NCI-H82 treated with DMSO at 0.1 percent for 48 hours (cell line): ENCODE measurements around the gene SIX5.

Experiments
- DNase-seq: peaks from one replicate; lab custom pipeline; 2025; ENCODE audit not compliant: unreplicated experiment; lab: John Stamatoyannopoulos, UW

The SIX5 gene

GRCh38 chr19:45777395-45777961, 8.4 kb upstream of the SIX5 start:
- no peak for DNase-seq

- no peak for DNase-seq
These were observed 5.7 kb upstream of the SIX5 start for GRCh38 chr19:45774765-45775164.

- DNase-seq = no peak
These were observed 4.3 kb upstream of the SIX5 start for GRCh38 chr19:45773384-45773783.

- no peak for DNase-seq
These were observed 3.9 kb upstream of the SIX5 start for GRCh38 chr19:45772912-45773311.

- no peak for DNase-seq
These were observed 3.2 kb upstream of the SIX5 start for GRCh38 chr19:45772130-45772840.

GRCh38 chr19:45771311-45771933, 2.4 kb upstream of the SIX5 start:
- no peak for DNase-seq

- DNase-seq = peak; percentile 99
These were observed 1.4 kb upstream of the SIX5 start for GRCh38 chr19:45770192-45771101.

GRCh38 chr19:45769821-45770191, 754 bp upstream of the SIX5 start:
- DNase-seq = no peak

GRCh38 chr19:45768655-45768983, 433 bp downstream of the SIX5 start:
- no peak for DNase-seq

- DNase-seq = no peak
These were observed 984 bp downstream of the SIX5 start for GRCh38 chr19:45767881-45768654.

GRCh38 chr19:45767410-45767880, 1.6 kb downstream of the SIX5 start:
- no peak for DNase-seq

GRCh38 chr19:45766869-45767346, 2.1 kb downstream of the SIX5 start:
- DNase-seq = no peak

GRCh38 chr19:45766296-45766868, 2.7 kb downstream of the SIX5 start:
- no peak for DNase-seq

- DNase-seq = no peak
These were observed 3.3 kb downstream of the SIX5 start for GRCh38 chr19:45765702-45766295.

- no peak for DNase-seq
These were observed 3.9 kb downstream of the SIX5 start for GRCh38 chr19:45764945-45765701.

- DNase-seq = no peak
These were observed 4.6 kb downstream of the SIX5 start for GRCh38 chr19:45764475-45764874.

GRCh38 chr19:45763691-45764294, 5.3 kb downstream of the SIX5 start:
- no peak for DNase-seq

- DNase-seq = no peak
These were observed 6.0 kb downstream of the SIX5 start for GRCh38 chr19:45762870-45763631.
